Endodermal cell (in vitro differentiated cells): ENCODE results near the gene JAML. TPM values are rescaled to one million over a fixed set of nuclear protein-coding genes. Genes with fewer than 3 reads are reported as not detected.

Experiments
- DNase-seq: peaks from one replicate; pipeline ENCODE4 v3.0.0-alpha.2; 2017
- H3K27ac ChIP-seq: 2 replicates; pipeline ENCODE4 v1.5.1; 2013; ENCODE audit warnings: mild to moderate bottlenecking, low read depth, low read length, moderate library complexity
- H3K27me3 ChIP-seq: 2 replicates; pipeline ENCODE4 v1.6.1; 2013; ENCODE audit warnings: mild to moderate bottlenecking, low read length, moderate library complexity; ENCODE audit not compliant: insufficient read depth, control insufficient read depth, poor library complexity, severe bottlenecking
- H3K36me3 ChIP-seq: 2 replicates; pipeline ENCODE4 v1.7.0; 2013; ENCODE audit warnings: mild to moderate bottlenecking, low read length, moderate library complexity; ENCODE audit not compliant: control insufficient read depth, insufficient read depth
- H3K4me1 ChIP-seq: one replicate; pipeline ENCODE4 v1.7.0; 2013; ENCODE audit warnings: low read length; ENCODE audit not compliant: control insufficient read depth, insufficient read depth
- H3K4me3 ChIP-seq: 2 replicates; pipeline ENCODE4 v1.5.1; 2013; ENCODE audit warnings: mild to moderate bottlenecking, low read length, moderate library complexity
- H3K9ac ChIP-seq: 2 replicates; pipeline ENCODE4 v1.6.1; 2013; ENCODE audit warnings: mild to moderate bottlenecking, low read length, moderate library complexity; ENCODE audit not compliant: poor library complexity, severe bottlenecking; ENCODE audit errors: extremely low read depth
- H3K9me3 ChIP-seq: 2 replicates; pipeline ENCODE4 v1.6.1; 2013; ENCODE audit warnings: mild to moderate bottlenecking, low read length, moderate library complexity; ENCODE audit not compliant: control insufficient read depth
- H3K27ac Mint-ChIP-seq: 2 replicates; pipeline ENCODE4 v1.8.0; 2020; ENCODE audit warnings: mixed read lengths
- H3K27me3 Mint-ChIP-seq: 2 replicates; pipeline ENCODE4 v1.8.0; 2021; ENCODE audit warnings: mild to moderate bottlenecking, mixed read lengths; ENCODE audit not compliant: insufficient read depth
- H3K36me3 Mint-ChIP-seq: 2 replicates; pipeline ENCODE4 v1.8.0; 2020; ENCODE audit warnings: low read depth, mixed read lengths
- H3K4me1 Mint-ChIP-seq: 2 replicates; pipeline ENCODE4 v1.8.0; 2020; ENCODE audit warnings: mixed read lengths
- H3K4me3 Mint-ChIP-seq: 2 replicates; pipeline ENCODE4 v1.8.0; 2020; ENCODE audit warnings: mild to moderate bottlenecking, moderate library complexity, mixed read lengths
- H3K9me3 Mint-ChIP-seq: 2 replicates; pipeline ENCODE4 v1.8.0; 2020; ENCODE audit warnings: mild to moderate bottlenecking, mixed read lengths
- WGBS, 2 experiments: methylation state at CpG; one replicate each; pipeline versions ENCODE4 v1.1.5 to v1.1.7; 2013; ENCODE audit warnings: missing lambda C conversion rate in 2 of 2, mixed read lengths in 1 of 2; ENCODE audit not compliant: insufficient coverage in 1 of 2, insufficient read length in 1 of 2; 5-methylcytosine and 5-hydroxymethylcytosine counted together
- total RNA-seq, 2 donors: library from RNA; stranded (reverse); fragmentation: NEBNext Ultra II Directional in 1 of 2; extraction: Animal tissue kit (Norgen Biotek cat#: 25700) in 1 of 2; gene quantifications; 2 replicates in 1 of 2; 3 replicates in 1 of 2; pipeline ENCODE4 v1.2.1, GENCODE V29; 2021
- TF ChIP-seq, protein P1 (sequence below): fragments of 200-600 bp; sonication (generic); conservative IDR thresholded peaks from 2 replicates; pipeline ENCODE4 v1.5.0; 2021; ENCODE audit warnings: antibody characterized with exemption, mild to moderate bottlenecking

The JAML gene
- total RNA-seq, 2 donors from 2014 or later: 0.40 to 0.55 TPM

DNA sequence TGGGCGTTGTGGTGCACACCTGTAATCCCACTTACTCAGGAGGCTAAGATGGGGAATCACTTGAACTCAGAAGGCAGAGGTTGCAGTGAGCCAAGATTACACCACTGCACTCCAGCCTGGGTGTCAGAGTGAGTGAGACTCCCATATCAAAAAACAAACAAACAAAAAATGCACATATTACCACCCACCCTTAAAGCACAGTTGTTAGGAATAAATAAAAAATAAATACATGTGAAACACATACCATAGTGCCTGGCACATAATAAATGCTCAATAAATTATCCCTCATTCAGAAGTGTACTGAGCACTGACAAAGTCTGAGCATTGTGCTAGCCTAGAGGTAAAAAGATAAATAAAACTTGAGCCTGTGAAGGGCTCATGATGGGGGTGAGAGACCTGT, 9.0 kb upstream of the JAML start:
- TF ChIP-seq, protein P1, sequence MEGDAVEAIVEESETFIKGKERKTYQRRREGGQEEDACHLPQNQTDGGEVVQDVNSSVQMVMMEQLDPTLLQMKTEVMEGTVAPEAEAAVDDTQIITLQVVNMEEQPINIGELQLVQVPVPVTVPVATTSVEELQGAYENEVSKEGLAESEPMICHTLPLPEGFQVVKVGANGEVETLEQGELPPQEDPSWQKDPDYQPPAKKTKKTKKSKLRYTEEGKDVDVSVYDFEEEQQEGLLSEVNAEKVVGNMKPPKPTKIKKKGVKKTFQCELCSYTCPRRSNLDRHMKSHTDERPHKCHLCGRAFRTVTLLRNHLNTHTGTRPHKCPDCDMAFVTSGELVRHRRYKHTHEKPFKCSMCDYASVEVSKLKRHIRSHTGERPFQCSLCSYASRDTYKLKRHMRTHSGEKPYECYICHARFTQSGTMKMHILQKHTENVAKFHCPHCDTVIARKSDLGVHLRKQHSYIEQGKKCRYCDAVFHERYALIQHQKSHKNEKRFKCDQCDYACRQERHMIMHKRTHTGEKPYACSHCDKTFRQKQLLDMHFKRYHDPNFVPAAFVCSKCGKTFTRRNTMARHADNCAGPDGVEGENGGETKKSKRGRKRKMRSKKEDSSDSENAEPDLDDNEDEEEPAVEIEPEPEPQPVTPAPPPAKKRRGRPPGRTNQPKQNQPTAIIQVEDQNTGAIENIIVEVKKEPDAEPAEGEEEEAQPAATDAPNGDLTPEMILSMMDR: no peak
- DNase-seq: no peak
- no peak overlapping the region for H3K4me3 ChIP-seq
- H3K27ac Mint-ChIP-seq: no peak overlapping the region
- H3K27me3 ChIP-seq: no peaks in the 10 kb centered on the region
- H3K27ac ChIP-seq: no peak overlapping the region
- H3K4me3 Mint-ChIP-seq: no peak overlapping the region
- H3K27me3 Mint-ChIP-seq: no peaks in the 10 kb centered on the region
- H3K9ac ChIP-seq: no peak overlapping the region
- H3K36me3 ChIP-seq: no peaks in the 10 kb centered on the region
- no peaks in the 10 kb centered on the region for H3K9me3 Mint-ChIP-seq
- WGBS, 2 experiments: 79% methylated on average over 1 of the region's 1 CpG; no CpG with 5 or more reads in 1 of the 2 experiments
- peaks cover 5% of the 10 kb centered on the region for H3K4me1 Mint-ChIP-seq
- H3K36me3 Mint-ChIP-seq: no peaks in the 10 kb centered on the region
- no peaks in the 10 kb centered on the region for H3K9me3 ChIP-seq
- H3K4me1 ChIP-seq: peaks cover 4% of the 10 kb centered on the region

DNA sequence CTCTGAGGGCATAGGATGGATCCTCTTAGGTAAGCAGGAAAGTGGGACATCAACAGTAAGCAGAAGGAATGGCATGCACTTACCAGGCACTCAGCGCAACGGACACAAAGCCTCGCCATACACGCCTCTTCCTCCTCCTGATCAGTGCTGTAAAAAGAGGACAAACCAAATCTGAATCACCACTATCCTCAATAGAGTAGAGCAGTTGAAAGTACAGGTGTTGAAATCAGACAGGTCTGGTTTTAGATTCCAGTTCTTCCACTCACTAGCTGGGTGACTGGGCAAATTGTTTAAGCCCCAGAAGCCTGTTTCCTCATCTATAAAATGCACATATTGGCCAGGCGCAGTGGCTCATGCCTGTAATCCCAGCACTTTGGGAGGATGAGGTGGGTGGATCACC, 8.6 kb upstream of the JAML start:
- DNase-seq: no peak
- Histone ChIP-seq H3K4me1 (peaks cover under 1% of the 10 kb centered on the region), H3K27ac (no peak overlapping the region), H3K9me3 (no peaks in the 10 kb centered on the region), H3K9ac (no peak overlapping the region), H3K36me3 (no peaks in the 10 kb centered on the region), H3K4me3 (no peak overlapping the region), H3K27me3 (no peaks in the 10 kb centered on the region)
- whole genome bisulfite sequencing, 2 experiments: 89 to 93% methylated on average over 5 of the region's 5 CpGs
- TF ChIP-seq, protein P1: no peak
- H3K9me3 Mint-ChIP-seq: no peaks in the 10 kb centered on the region
- H3K27ac Mint-ChIP-seq: no peak overlapping the region
- H3K27me3 Mint-ChIP-seq: no peaks in the 10 kb centered on the region
- H3K36me3 Mint-ChIP-seq: no peaks in the 10 kb centered on the region
- no peak overlapping the region for H3K4me3 Mint-ChIP-seq
- peaks cover under 1% of the 10 kb centered on the region for H3K4me1 Mint-ChIP-seq

DNA sequence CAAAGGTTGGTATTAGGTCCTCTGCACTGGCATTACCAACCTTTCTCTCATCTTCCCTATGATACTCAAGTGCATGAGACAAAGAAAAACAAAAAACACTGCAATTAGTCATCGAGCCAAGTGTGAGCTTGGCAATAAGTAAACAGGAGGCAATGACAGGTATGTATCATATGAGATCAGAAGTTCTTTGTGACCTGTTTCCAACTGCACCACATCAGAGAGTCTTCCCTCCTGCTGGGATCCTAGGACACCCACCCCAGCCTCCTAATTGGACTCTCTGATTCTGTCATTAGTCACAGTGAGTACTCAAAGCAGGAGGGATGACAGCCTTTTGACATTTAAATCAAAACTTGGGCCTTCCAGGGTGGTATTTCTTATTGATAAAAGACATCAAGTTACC, 7.8 kb upstream of the JAML start:
- TF ChIP-seq, protein P1: no peak
- Mint-ChIP-seq H3K4me1 (no peaks in the 10 kb centered on the region), H3K36me3 (no peaks in the 10 kb centered on the region), H3K4me3 (no peak overlapping the region), H3K27me3 (no peaks in the 10 kb centered on the region), H3K27ac (no peak overlapping the region), H3K9me3 (no peaks in the 10 kb centered on the region)
- H3K9ac ChIP-seq: no peak overlapping the region
- no peak overlapping the region for H3K4me3 ChIP-seq
- 85% methylated on average over 1 of the region's 1 CpG; no CpG with 5 or more reads in 1 of the 2 experiments for WGBS, 2 experiments
- no peaks in the 10 kb centered on the region for H3K27me3 ChIP-seq
- no peak overlapping the region for H3K27ac ChIP-seq
- no peaks in the 10 kb centered on the region for H3K4me1 ChIP-seq
- no peak for DNase-seq
- H3K36me3 ChIP-seq: no peaks in the 10 kb centered on the region
- H3K9me3 ChIP-seq: no peaks in the 10 kb centered on the region
